ENCODE measurements around the gene KCNJ1. TPM values are rescaled to one million over a fixed set of nuclear protein-coding genes. Genes with fewer than 3 reads are reported as not detected.

KCNJ1 gene
- total RNA-seq (2014; rRNA removed; shearing (Covaris generic)) (0.06 TPM in 1 of 2 replicates, not detected in the other), total RNA-seq (2022) (0.11 TPM in 1 of 2 replicates, not detected in the other), Bru-seq, nascent RNA (percentile 24 among the genes with signal in this experiment), BruChase-seq, experiment 1, labeled RNA remaining after a 6-hour chase (percentile 8 among the genes with signal in this experiment), BruChase-seq, experiment 2, labeled RNA remaining after a 2-hour chase (percentile 17 among the genes with signal in this experiment)
- long read RNA-seq, partial matches to known transcripts, result 0 of 21 reads
- long read RNA-seq, other reads (novel, unspliced or antisense), result 21 of 21 reads

- Histone ChIP-seq H3K9me3 (ENCODE audit: low read length) (no peaks in the 10 kb centered on the region), H3K79me2 (ENCODE audit: insufficient read depth, low read depth, low read length) (no peaks in the 10 kb centered on the region), H3K27ac (ENCODE audit: low read depth, low read length, poor library complexity, severe bottlenecking) (no peak within 1 kb of the TSS), H4K20me1 (ENCODE audit: insufficient read depth, low read length) (no peaks in the 10 kb centered on the region), H3K4me1 (ENCODE audit: insufficient read depth, low read length, poor library complexity, severe bottlenecking) (peaks cover 8% of the 10 kb centered on the region), H3K4me2 (ENCODE audit: low read length) (no peak within 1 kb of the TSS), H3K9me2 (ENCODE audit: insufficient read depth, low read length) (no peaks in the 10 kb centered on the region), H2AFZ (ENCODE audit: low read length) (no peak within 1 kb of the TSS), H3K36me3 (ENCODE audit: insufficient read depth, low read length) (no peaks in the 10 kb centered on the region), H3K4me3 (ENCODE audit: low read depth, low read length, poor library complexity, severe bottlenecking) (no peak within 1 kb of the TSS)
- CTCF ChIA-PET (ENCODE audit: unreplicated experiment), result no interaction called here
- no peak for DNase-seq (ENCODE audit: low spot score)
- intact Hi-C loops (cut with micrococcal nuclease; ENCODE audit: unreplicated experiment), result no loop called here
- POLR2A ChIA-PET, result no interaction called here
- no peak for TF ChIP-seq EZH2phosphoT487 (IDR thresholded peaks at IDR 0.05; ENCODE audit: borderline replicate concordance, low read depth, low read length)
- TF ChIP-seq CTCF (conservative IDR thresholded peaks at IDR 0.05; ENCODE audit: low read length), result no peak
- BruUV-seq (replicated peaks), result no TSS peak
Observed at GRCh38 chr11:128867277-128867676, at the start of gene KCNJ1. TSS of gene KCNJ1 (minus strand) at chr11:128867296. CDS start at chr11:128840243, 27,053 bp downstream.

- TF ChIP-seq EZH2phosphoT487 (IDR thresholded peaks at IDR 0.05; ENCODE audit: borderline replicate concordance, low read depth, low read length) (no peak), CTCF (conservative IDR thresholded peaks at IDR 0.05; ENCODE audit: low read length) (no peak)
- no peak for DNase-seq (ENCODE audit: low spot score)
- intact Hi-C loops (cut with micrococcal nuclease; ENCODE audit: unreplicated experiment), result no loop called here
- no peaks in the 10 kb centered on the region for H3K36me3 ChIP-seq (ENCODE audit: insufficient read depth, low read length)
- ChIA-PET CTCF (ENCODE audit: unreplicated experiment) (no interaction called here), POLR2A (no interaction called here)
- no peak overlapping the region for H3K27ac ChIP-seq (ENCODE audit: low read depth, low read length, poor library complexity, severe bottlenecking)
- H3K4me2 ChIP-seq (ENCODE audit: low read length), result no peak overlapping the region
- H3K9me3 ChIP-seq (ENCODE audit: low read length), result no peaks in the 10 kb centered on the region
- H3K4me3 ChIP-seq (ENCODE audit: low read depth, low read length, poor library complexity, severe bottlenecking), result no peak overlapping the region
- H2AFZ ChIP-seq (ENCODE audit: low read length), result no peak overlapping the region
- H3K79me2 ChIP-seq (ENCODE audit: insufficient read depth, low read depth, low read length), result no peaks in the 10 kb centered on the region
- no peaks in the 10 kb centered on the region for H3K4me1 ChIP-seq (ENCODE audit: insufficient read depth, low read length, poor library complexity, severe bottlenecking)
- no peaks in the 10 kb centered on the region for H3K9me2 ChIP-seq (ENCODE audit: insufficient read depth, low read length)
- H4K20me1 ChIP-seq (ENCODE audit: insufficient read depth, low read length), result no peaks in the 10 kb centered on the region
- no TSS peak for BruUV-seq (replicated peaks)
Observed at GRCh38 chr11:128916681-128917080, 49.6 kb upstream of the KCNJ1 start.

- no peaks in the 10 kb centered on the region for H4K20me1 ChIP-seq (ENCODE audit: insufficient read depth, low read length)
- BruUV-seq (replicated peaks), result no TSS peak
- no peak overlapping the region for H3K4me2 ChIP-seq (ENCODE audit: low read length)
- no peaks in the 10 kb centered on the region for H3K79me2 ChIP-seq (ENCODE audit: insufficient read depth, low read depth, low read length)
- CTCF ChIA-PET (ENCODE audit: unreplicated experiment), result no interaction called here
- DNase-seq (ENCODE audit: low spot score), result no peak
- POLR2A ChIA-PET, result no interaction called here
- intact Hi-C loops (cut with micrococcal nuclease; ENCODE audit: unreplicated experiment), result no loop called here
- H3K4me3 ChIP-seq (ENCODE audit: low read depth, low read length, poor library complexity, severe bottlenecking), result no peak overlapping the region
- no peak overlapping the region for H2AFZ ChIP-seq (ENCODE audit: low read length)
- H3K27ac ChIP-seq (ENCODE audit: low read depth, low read length, poor library complexity, severe bottlenecking), result no peak overlapping the region
- no peaks in the 10 kb centered on the region for H3K9me3 ChIP-seq (ENCODE audit: low read length)
- TF ChIP-seq CTCF (conservative IDR thresholded peaks at IDR 0.05; ENCODE audit: low read length) (no peak), EZH2phosphoT487 (IDR thresholded peaks at IDR 0.05; ENCODE audit: borderline replicate concordance, low read depth, low read length) (no peak)
- no peaks in the 10 kb centered on the region for H3K36me3 ChIP-seq (ENCODE audit: insufficient read depth, low read length)
- no peaks in the 10 kb centered on the region for H3K4me1 ChIP-seq (ENCODE audit: insufficient read depth, low read length, poor library complexity, severe bottlenecking)
- H3K9me2 ChIP-seq (ENCODE audit: insufficient read depth, low read length), result no peaks in the 10 kb centered on the region
Observed at GRCh38 chr11:128916037-128916572, 49.0 kb upstream of the KCNJ1 start.
